Aorta (tissue), 5 donors: Measurements from ENCODE around the gene CPT1B. TPM values are rescaled to one million over a fixed set of nuclear protein-coding genes. Genes with fewer than 3 reads are reported as not detected.

Experiments
- ATAC-seq: fragments of 200-7000 bp; cut with Tn5 transposase; one replicate; pipeline ENCODE4 v1.9.1; 2022; ENCODE audit warnings: moderate library complexity; ENCODE audit not compliant: low FRiP score
- DNase-seq, 2 donors: peaks; one replicate each; pipeline ENCODE4 v3.0.0-alpha.2; 2020
- H3K27ac ChIP-seq, 2 donors: one replicate each; pipeline ENCODE4 v1.5.1; 2013; ENCODE audit warnings: low read length in 2 of 2, mild to moderate bottlenecking in 2 of 2, moderate library complexity in 2 of 2, control low read depth in 1 of 2, inconsistent platforms in 1 of 2, low read depth in 1 of 2
- H3K27me3 ChIP-seq, 2 donors: one replicate each; pipeline ENCODE4 v1.6.1; 2013; ENCODE audit warnings: control low read depth in 1 of 2, low read length in 1 of 2, mild to moderate bottlenecking in 1 of 2, moderate library complexity in 1 of 2; ENCODE audit not compliant: insufficient read depth in 2 of 2, control insufficient read depth in 1 of 2
- H3K36me3 ChIP-seq, 2 donors: one replicate each; pipeline ENCODE4 v1.6.1; 2013; ENCODE audit warnings: control low read depth in 1 of 2, low read length in 1 of 2, mild to moderate bottlenecking in 1 of 2; ENCODE audit not compliant: insufficient read depth in 2 of 2, control insufficient read depth in 1 of 2
- H3K4me1 ChIP-seq, 2 donors: one replicate each; pipeline ENCODE4 v1.6.1; 2013; ENCODE audit warnings: low read length in 2 of 2, control low read depth in 1 of 2, mild to moderate bottlenecking in 1 of 2, moderate library complexity in 1 of 2; ENCODE audit not compliant: insufficient read depth in 2 of 2, control insufficient read depth in 1 of 2
- H3K4me3 ChIP-seq, 2 donors: one replicate each; pipeline ENCODE4 v1.5.1; 2013; ENCODE audit warnings: low read length in 2 of 2, control low read depth in 1 of 2, mild to moderate bottlenecking in 1 of 2
- H3K9me3 ChIP-seq: one replicate; pipeline ENCODE4 v1.6.1; 2013; ENCODE audit warnings: mild to moderate bottlenecking, low read length; ENCODE audit not compliant: control insufficient read depth
- WGBS, 2 donors: extraction: QIAGEN DNeasy Blood & Tissue Kit; methylation state at CpG; one replicate each; pipeline ENCODE4 v1.1.7; 2013; 5-methylcytosine and 5-hydroxymethylcytosine counted together
- intact Hi-C, 2 donors: fragments of 100-400 bp; cut with DNase I; formaldehyde crosslinking; loops; one replicate each; pipeline versions ENCODE4 v1.14.2 to v1.15.0; 2022
- polyA plus RNA-seq, 2 donors: library from polyadenylated mRNA; stranded (reverse); fragments of 200-250 nt; gene quantifications; one replicate each; pipeline ENCODE4 v1.2.3, GENCODE V29; 2013
- total RNA-seq, 2 donors: library from RNA; stranded (reverse); fragmentation: NEBNext Ultra II Directional; extraction: Animal tissue kit (Norgen Biotek cat#: 25700); gene quantifications; one replicate each; pipeline ENCODE4 v1.2.1, GENCODE V29; 2021
- donor health status: healthy with polysubstance abuse.
- donor health status: Bipolar disorder and iron deficiency.
- donor health status: DM: no; HTN: no; CAD: no.
- donor health status: DM: no; HTN: no; CAD: no.
- donor health status: DM: yes; HTN: yes; CAD: no.

The CPT1B gene
- total and polyA plus RNA-seq, 4 donors, result 3.2 to 11.5 (median 5.2) TPM

DNA sequence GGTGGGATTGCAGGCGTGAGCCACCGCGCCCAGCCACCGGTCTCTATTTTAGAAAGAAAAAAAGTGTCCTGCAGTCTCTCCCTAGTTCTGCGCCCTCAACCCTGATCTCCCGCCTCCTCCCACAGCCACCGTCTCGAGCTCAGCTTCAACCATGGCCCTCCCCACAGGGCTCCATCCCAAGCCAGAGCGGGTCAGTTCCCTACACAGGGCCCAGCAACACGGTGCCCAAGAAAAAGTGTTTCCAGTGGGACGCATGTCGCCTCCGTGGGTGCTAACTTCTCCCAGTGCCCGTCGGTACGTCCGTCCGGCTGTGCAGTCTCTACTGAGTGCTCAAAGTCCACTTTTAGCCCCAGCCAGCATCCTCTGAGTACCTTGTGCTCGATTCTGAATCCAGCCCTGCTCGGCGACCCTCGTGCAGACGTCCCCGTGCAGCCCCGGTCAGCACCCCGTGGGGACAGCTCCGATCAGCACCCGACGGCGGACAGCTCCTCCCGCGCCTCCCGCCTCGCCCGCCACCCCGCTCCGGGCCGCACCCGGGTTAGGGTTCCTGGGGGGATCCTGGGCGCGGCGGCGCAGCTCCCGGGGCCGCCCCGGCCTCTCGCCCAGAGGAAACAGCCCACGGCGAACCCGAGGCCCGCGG is 21.7 kb upstream of the CPT1B start:
- DNase-seq, result peak; percentile 65 to 89
- Histone ChIP-seq H3K27ac (no peak overlapping the region), H3K9me3 (no peaks in the 10 kb centered on the region), H3K4me1 (no peaks in the 10 kb centered on the region), H3K36me3 (no peaks in the 10 kb centered on the region), H3K4me3 (peak overlapping the region; percentile 35 to 40), H3K27me3 (no peaks in the 10 kb centered on the region)
- WGBS, 2 donors, result 13 to 21% methylated on average over 33 to 52 of the region's 52 CpGs
- intact Hi-C loops, result no loop called here
- ATAC-seq, result peak; percentile 71

DNA sequence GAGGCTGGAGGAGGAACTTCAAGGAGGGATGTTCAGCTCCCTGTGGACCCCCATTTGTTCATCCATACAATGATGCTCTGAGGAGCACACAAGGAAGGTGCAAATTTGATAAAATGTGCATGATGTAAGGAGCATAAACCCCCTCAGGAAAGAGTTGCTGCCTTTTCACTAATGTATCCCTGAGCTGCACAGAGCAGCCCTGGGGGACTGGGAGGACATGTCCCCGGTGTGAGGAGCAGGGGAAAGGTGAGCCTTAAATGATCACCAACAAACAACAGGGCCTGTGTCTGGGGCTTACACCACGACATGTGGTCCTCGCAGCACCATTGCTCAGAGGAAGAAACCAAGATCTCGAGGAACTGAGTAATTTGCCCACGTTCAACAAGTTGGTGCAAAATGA is 18.9 kb upstream of the CPT1B start:
- Histone ChIP-seq H3K27ac (no peak overlapping the region), H3K4me3 (no peak overlapping the region), H3K36me3 (no peaks in the 10 kb centered on the region), H3K27me3 (no peaks in the 10 kb centered on the region), H3K9me3 (no peaks in the 10 kb centered on the region), H3K4me1 (no peaks in the 10 kb centered on the region)
- 86 to 90% methylated on average over 5 of the region's 5 CpGs for WGBS, 2 donors
- intact Hi-C loops, result no loop called here
- ATAC-seq (no peak), DNase-seq (no peak)

DNA sequence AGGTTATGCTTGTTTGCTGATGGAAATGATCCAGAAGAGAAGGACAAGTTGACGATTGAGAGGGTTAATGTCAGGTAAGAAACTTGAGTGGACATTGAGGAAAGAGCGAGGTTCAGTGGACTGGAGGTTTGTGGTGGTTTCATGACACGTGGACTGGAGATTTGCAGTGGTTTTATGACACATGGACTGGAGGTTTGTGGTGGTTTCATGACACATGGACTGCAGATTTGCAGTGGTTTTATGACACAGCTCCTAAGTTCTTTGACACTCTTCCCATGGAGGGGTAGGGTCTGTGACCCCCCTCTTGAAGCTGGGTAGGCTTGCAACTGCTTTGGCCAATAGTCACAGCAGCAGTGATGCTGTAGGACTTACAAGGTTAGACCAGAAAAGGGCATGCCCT is 17.0 kb upstream of the CPT1B start:
- 86 to 92% methylated on average over 3 of the region's 3 CpGs for WGBS, 2 donors
- H3K4me3 ChIP-seq, result no peak overlapping the region
- H3K4me1 ChIP-seq, result no peaks in the 10 kb centered on the region
- no peak for DNase-seq
- H3K27ac ChIP-seq, result no peak overlapping the region
- no peak for ATAC-seq
- H3K9me3 ChIP-seq, result no peaks in the 10 kb centered on the region
- intact Hi-C loops, result no loop called here
- no peaks in the 10 kb centered on the region for H3K36me3 ChIP-seq
- H3K27me3 ChIP-seq, result no peaks in the 10 kb centered on the region

DNA sequence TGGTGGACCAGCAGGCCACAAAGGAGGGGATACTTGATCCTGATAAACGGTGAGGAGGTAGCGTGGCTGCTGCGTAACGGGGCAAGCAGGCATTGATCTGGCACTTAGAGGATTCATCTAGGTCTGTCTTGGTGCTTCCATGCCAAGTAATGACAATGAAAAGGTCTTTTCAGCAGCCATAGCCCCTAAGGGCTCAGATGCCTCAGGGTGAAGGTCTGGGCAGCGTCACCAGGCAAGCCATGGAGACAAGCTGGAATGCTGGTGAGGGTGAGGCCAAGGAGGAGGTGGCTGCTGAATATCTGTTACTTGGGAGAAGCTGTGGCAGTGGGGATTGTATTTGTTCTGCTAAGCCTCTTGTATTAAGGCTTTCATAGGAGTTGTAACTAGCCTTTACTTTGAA is 9.2 kb upstream of the CPT1B start:
- Histone ChIP-seq H3K9me3 (no peaks in the 10 kb centered on the region), H3K27me3 (no peaks in the 10 kb centered on the region), H3K36me3 (no peaks in the 10 kb centered on the region), H3K27ac (no peak overlapping the region), H3K4me3 (no peak overlapping the region), H3K4me1 (no peaks in the 10 kb centered on the region)
- intact Hi-C loops, result no loop called here
- DNase-seq, result peak; percentile 12 to 23
- WGBS, 2 donors, result 93 to 95% methylated on average over 5 of the region's 5 CpGs
- no peak for ATAC-seq

DNA sequence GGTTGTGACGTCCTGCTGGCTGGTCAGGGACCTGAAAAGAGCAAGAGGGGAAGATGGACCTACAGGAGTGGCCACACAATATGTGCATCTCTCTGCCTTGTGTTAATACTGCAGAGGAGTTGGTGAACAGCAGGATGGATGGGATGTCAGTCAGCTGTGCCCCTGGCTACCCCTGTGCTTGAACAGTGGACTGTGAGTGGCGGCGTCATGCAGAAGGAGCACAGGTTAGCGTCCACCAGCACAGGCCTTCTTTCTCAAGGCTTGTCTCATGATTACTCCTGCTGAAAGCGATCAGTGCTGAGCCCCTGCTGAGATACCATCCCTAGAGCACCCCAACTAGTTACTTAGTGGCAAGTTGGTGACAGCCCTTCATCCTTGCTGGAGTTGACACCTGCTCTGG is 8.2 kb upstream of the CPT1B start:
- no peak overlapping the region for H3K4me3 ChIP-seq
- no peaks in the 10 kb centered on the region for H3K4me1 ChIP-seq
- H3K27me3 ChIP-seq, result no peaks in the 10 kb centered on the region
- DNase-seq, result peak in 1 of 2 donors; percentile 54
- intact Hi-C loops, result no loop called here
- 75 to 87% methylated on average over 5 of the region's 5 CpGs for WGBS, 2 donors
- no peak overlapping the region for H3K27ac ChIP-seq
- H3K36me3 ChIP-seq, result no peaks in the 10 kb centered on the region
- ATAC-seq, result no peak
- H3K9me3 ChIP-seq, result no peaks in the 10 kb centered on the region

DNA sequence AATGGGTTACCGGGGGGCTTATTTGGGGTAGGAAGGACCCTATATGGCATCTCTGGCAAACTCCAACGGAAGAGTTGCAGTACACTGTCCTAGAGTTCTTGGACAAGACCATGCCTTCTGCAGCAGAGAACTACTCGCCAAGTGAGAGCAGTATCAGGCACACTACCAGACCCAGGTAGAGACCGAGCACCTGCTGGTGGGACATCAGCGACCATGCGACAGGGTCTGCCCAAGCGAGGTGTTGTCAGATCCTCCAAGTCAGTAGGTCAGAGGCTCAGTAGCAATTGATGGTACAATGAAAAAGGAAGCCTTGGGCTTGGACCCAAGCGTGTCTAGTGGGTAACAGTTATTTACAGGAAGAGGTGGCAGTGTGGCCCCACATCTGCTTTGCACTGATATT is 7.6 kb upstream of the CPT1B start:
- Histone ChIP-seq H3K9me3 (no peaks in the 10 kb centered on the region), H3K4me1 (no peaks in the 10 kb centered on the region), H3K36me3 (no peaks in the 10 kb centered on the region), H3K27me3 (no peaks in the 10 kb centered on the region), H3K27ac (no peak overlapping the region), H3K4me3 (no peak overlapping the region)
- DNase-seq (peak in 1 of 2 donors; percentile 30), ATAC-seq (no peak)
- 90 to 93% methylated on average over 8 of the region's 8 CpGs for WGBS, 2 donors
- intact Hi-C loops, result no loop called here

DNA sequence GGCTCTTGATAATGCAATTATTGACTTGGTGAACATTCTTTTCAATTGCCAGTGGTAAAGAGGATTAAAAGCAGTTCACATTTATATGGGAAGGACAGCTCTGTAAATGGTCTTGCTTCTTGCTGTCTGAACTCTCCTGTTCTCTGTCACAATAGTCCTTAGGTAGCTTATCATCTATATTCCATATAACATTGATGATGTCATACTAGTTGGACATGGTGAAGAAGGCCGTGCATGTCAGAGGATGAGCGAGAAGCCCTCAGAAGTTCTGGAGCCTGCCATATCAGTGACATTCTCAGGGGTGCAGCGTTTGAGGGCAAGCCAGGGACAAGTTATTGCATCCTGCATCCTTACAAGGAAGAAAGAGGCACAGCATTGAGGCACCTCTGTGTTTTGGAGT is 7.0 kb upstream of the CPT1B start:
- H3K27me3 ChIP-seq, result no peaks in the 10 kb centered on the region
- H3K27ac ChIP-seq, result no peak overlapping the region
- no peaks in the 10 kb centered on the region for H3K9me3 ChIP-seq
- ATAC-seq, result no peak
- H3K4me1 ChIP-seq, result no peaks in the 10 kb centered on the region
- no peak overlapping the region for H3K4me3 ChIP-seq
- intact Hi-C loops, result no loop called here
- H3K36me3 ChIP-seq, result no peaks in the 10 kb centered on the region
- peak; percentile 16 to 63 for DNase-seq
- WGBS, 2 donors, result 91 to 96% methylated on average over 3 of the region's 3 CpGs

DNA sequence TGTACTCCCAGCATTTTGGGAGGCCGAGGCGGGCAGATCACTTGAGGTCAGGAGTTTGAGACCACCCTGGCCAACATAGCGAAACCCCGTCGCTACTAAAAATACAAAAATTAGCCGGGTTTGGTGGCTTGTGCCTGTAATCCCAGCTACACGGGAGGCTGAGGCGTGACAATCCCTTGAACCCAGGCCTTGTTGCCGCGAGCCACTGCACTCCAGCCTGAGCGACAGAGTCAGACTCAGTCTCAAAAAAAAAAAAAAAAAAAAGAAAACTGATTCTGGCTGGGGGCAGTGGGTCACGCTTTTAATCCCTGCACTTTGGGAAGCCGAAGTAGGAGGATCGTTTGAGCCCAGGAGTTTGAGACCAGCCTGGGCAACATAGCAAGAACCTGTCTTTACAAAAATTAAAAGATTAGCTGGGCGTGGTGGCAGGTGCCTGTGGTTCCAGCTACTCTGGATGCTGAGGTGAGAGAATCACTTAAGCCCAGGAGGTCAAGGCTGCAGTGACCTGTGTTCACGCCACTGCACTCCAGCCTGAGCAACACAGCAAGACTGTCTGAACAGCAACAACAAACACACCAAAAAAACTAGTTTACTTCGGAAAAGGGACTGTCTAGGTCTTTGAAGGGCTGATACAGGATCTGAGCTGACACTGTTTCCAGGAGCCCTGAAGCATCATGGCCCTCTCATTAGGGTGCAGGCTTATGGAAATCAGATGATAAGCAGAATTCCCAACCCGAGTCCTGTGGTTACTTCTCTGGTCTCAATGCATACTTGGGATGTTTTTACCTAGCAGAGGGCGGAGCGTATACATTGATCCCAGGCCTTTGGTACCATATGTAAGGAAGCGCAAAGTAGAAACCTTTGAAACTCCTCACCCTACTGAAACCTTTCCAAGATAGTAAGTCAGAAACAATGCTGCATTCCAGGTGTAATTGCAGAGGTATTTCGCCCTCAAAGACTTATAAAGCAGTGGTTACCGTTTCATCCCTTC is 6.2 kb upstream of the CPT1B start:
- intact Hi-C loops, result no loop called here
- Histone ChIP-seq H3K27ac (no peak overlapping the region), H3K27me3 (no peaks in the 10 kb centered on the region), H3K4me1 (no peaks in the 10 kb centered on the region), H3K4me3 (no peak overlapping the region), H3K36me3 (no peaks in the 10 kb centered on the region), H3K9me3 (no peaks in the 10 kb centered on the region)
- 95 to 96% methylated on average over 23 of the region's 23 CpGs for whole genome bisulfite sequencing, 2 donors
- ATAC-seq (no peak), DNase-seq (peak; percentile 21 to 45)
